Measurements from ENCODE around the gene CDCA7.

GRCh38 chr2:173326806-173327205 is 27.9 kb upstream of the CDCA7 start:
- TF ChIP-seq CTCF (IDR thresholded peaks at IDR 0.05; ENCODE audit: low read length) (no peak), EZH2 (IDR thresholded peaks at IDR 0.05; ENCODE audit: borderline replicate concordance, low read length) (no peak)

Data from OCI-LY1 (cell line).